HepG2 (cell line): ENCODE measurements around the gene CBX2. TPM values are rescaled to one million over a fixed set of nuclear protein-coding genes. Genes with fewer than 3 reads are reported as not detected.

Experiments
- CBFB ChIP-seq: sonication (generic); formaldehyde crosslinking; IDR thresholded peaks from 2 replicates; pipeline ENCODE4 v1.4.0; 2020; ENCODE audit warnings: missing genetic modification reagents
- CEBPG ChIP-seq: IDR thresholded peaks from 2 replicates; pipeline ENCODE4 v1.6.1; 2016
- JARID2 ChIP-seq: sonication (generic); formaldehyde crosslinking; IDR thresholded peaks from 2 replicates; pipeline ENCODE4 v1.8.1; 2023; ENCODE audit warnings: missing genetic modification reagents, inconsistent platforms; ENCODE audit not compliant: insufficient replicate concordance
- NONO ChIP-seq, 2 experiments: fragments of 450-650 bp in 1 of 2; sonication (generic) in 1 of 2; formaldehyde crosslinking in 1 of 2; IDR thresholded peaks in 1 of 2; conservative IDR thresholded peaks in 1 of 2; 2 replicates each; pipeline versions ENCODE4 v1.6.1 to v1.8.0; 2017 to 2022; ENCODE audit warnings: mild to moderate bottlenecking in 1 of 2, missing genetic modification reagents in 1 of 2, moderate library complexity in 1 of 2
- PHB2 ChIP-seq: fragments of 450-650 bp; IDR thresholded peaks from 2 replicates; pipeline ENCODE4 v1.6.1; 2018; ENCODE audit not compliant: partially characterized antibody
- SP4 ChIP-seq: sonication (generic); formaldehyde crosslinking; IDR thresholded peaks from 2 replicates; pipeline ENCODE4 v1.8.1; 2023; ENCODE audit warnings: mild to moderate bottlenecking, missing genetic modification reagents
- TOE1 ChIP-seq: sonication (generic); formaldehyde crosslinking; IDR thresholded peaks from 2 replicates; pipeline ENCODE4 v1.4.0; 2020; ENCODE audit warnings: mild to moderate bottlenecking, missing genetic modification reagents
- ZNF513 ChIP-seq: sonication (generic); formaldehyde crosslinking; conservative IDR thresholded peaks from 2 replicates; pipeline ENCODE4 v1.5.0; 2020; ENCODE audit warnings: missing genetic modification reagents
- ZNF687 ChIP-seq: sonication (generic); formaldehyde crosslinking; IDR thresholded peaks from 2 replicates; pipeline ENCODE4 v1.5.1; 2020; ENCODE audit warnings: mild to moderate bottlenecking, missing genetic modification reagents, moderate library complexity
- ZNF775 ChIP-seq: sonication (generic); formaldehyde crosslinking; IDR thresholded peaks from 2 replicates; pipeline ENCODE4 v1.4.0; 2020; ENCODE audit warnings: missing genetic modification reagents, mild to moderate bottlenecking, moderate library complexity, borderline replicate concordance
- ZNF839 ChIP-seq: sonication (generic); formaldehyde crosslinking; IDR thresholded peaks from 2 replicates; pipeline ENCODE4 v1.4.0; 2020; ENCODE audit warnings: missing genetic modification reagents, mild to moderate bottlenecking, borderline replicate concordance
- polyA plus RNA-seq, 8 experiments: library from polyadenylated mRNA; depleted of rRNA in 3 of 8; stranded (reverse) in 7 of 8; unstranded in 1 of 8; fragments of >200 nt; fragmentation: Illumina TruSeq in 4 of 8; extraction: Trizol in 4 of 8; gene quantifications; 2 replicates each; pipeline versions ENCODE4 v1.2.1 to v1.2.3, GENCODE V29; 2011 to 2016; ENCODE audit warnings: low read depth in 4 of 8, missing spikeins in 1 of 8, mixed read lengths in 1 of 8; ENCODE audit not compliant: insufficient read depth in 1 of 8
- total RNA-seq, 5 experiments: library from RNA; depleted of rRNA; stranded (reverse); fragments of >200 nt; fragmentation: Illumina TruSeq; extraction: Trizol; gene quantifications; 2 replicates each; pipeline ENCODE4 v1.2.3, GENCODE V29; 2016; ENCODE audit warnings: low read depth in 1 of 5
- TF ChIP-seq, protein P1 (sequence below): sonication (generic); formaldehyde crosslinking; IDR thresholded peaks from 2 replicates; pipeline ENCODE4 v1.4.0; 2020; ENCODE audit warnings: missing genetic modification reagents
- TF ChIP-seq, protein P2 (sequence below): sonication (generic); formaldehyde crosslinking; IDR thresholded peaks from 2 replicates; pipeline ENCODE4 v1.4.0; 2020; ENCODE audit warnings: low read depth, mild to moderate bottlenecking, missing genetic modification reagents
- TF ChIP-seq, protein P3 (sequence below): sonication (generic); formaldehyde crosslinking; IDR thresholded peaks from 2 replicates; pipeline ENCODE4 v1.4.0; 2020; ENCODE audit warnings: missing genetic modification reagents

Gene CBX2
- total and polyA plus RNA-seq, 2 of the 13 experiments (the other 11 are each of a cell fraction or from before 2014, with no cell fraction given): 14.5 to 31.1 TPM

GRCh38 chr17:79777120-79777893 lies 641 bp upstream of the CBX2 start (continued):
- TF ChIP-seq, protein P1, sequence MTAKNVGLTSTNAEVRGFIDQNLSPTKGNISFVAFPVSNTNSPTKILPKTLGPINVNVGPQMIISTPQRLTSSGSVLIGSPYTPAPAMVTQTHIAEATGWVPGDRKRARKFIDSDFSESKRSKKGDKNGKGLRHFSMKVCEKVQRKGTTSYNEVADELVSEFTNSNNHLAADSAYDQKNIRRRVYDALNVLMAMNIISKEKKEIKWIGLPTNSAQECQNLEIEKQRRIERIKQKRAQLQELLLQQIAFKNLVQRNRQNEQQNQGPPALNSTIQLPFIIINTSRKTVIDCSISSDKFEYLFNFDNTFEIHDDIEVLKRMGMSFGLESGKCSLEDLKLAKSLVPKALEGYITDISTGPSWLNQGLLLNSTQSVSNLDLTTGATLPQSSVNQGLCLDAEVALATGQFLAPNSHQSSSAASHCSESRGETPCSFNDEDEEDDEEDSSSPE: no peak
- TF ChIP-seq ZNF513: no peak
- no peak for TF ChIP-seq CBFB (CRISPR knock-in tag)
- no peak for TF ChIP-seq NONO (IDR thresholded peaks at IDR 0.05)
- TF ChIP-seq NONO (CRISPR knock-in tag; conservative IDR thresholded peaks at IDR 0.05): no peak
- TF ChIP-seq SP4 (CRISPR knock-in tag): no peak
- no peak for TF ChIP-seq ZNF775
- peak; percentile 45 for TF ChIP-seq JARID2 (CRISPR knock-in tag)
- peak; percentile 90 for TF ChIP-seq ZNF687 (CRISPR knock-in tag)
- TF ChIP-seq, protein P2, sequence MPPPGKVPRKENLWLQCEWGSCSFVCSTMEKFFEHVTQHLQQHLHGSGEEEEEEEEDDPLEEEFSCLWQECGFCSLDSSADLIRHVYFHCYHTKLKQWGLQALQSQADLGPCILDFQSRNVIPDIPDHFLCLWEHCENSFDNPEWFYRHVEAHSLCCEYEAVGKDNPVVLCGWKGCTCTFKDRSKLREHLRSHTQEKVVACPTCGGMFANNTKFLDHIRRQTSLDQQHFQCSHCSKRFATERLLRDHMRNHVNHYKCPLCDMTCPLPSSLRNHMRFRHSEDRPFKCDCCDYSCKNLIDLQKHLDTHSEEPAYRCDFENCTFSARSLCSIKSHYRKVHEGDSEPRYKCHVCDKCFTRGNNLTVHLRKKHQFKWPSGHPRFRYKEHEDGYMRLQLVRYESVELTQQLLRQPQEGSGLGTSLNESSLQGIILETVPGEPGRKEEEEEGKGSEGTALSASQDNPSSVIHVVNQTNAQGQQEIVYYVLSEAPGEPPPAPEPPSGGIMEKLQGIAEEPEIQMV (CRISPR knock-in tag): 0 out of 2 replicates have a peak, but pooled peaks have one; percentile 22
- TF ChIP-seq TOE1 (CRISPR knock-in tag): no peak
- TF ChIP-seq, protein P3, sequence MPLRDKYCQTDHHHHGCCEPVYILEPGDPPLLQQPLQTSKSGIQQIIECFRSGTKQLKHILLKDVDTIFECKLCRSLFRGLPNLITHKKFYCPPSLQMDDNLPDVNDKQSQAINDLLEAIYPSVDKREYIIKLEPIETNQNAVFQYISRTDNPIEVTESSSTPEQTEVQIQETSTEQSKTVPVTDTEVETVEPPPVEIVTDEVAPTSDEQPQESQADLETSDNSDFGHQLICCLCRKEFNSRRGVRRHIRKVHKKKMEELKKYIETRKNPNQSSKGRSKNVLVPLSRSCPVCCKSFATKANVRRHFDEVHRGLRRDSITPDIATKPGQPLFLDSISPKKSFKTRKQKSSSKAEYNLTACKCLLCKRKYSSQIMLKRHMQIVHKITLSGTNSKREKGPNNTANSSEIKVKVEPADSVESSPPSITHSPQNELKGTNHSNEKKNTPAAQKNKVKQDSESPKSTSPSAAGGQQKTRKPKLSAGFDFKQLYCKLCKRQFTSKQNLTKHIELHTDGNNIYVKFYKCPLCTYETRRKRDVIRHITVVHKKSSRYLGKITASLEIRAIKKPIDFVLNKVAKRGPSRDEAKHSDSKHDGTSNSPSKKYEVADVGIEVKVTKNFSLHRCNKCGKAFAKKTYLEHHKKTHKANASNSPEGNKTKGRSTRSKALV (CRISPR knock-in tag): no peak
- TF ChIP-seq PHB2: no peak
- TF ChIP-seq ZNF839 (CRISPR knock-in tag): no peak
- no peak for TF ChIP-seq CEBPG (CRISPR knock-in tag)
